ENCODE data around the gene DPM2. TPM values are rescaled to one million over a fixed set of nuclear protein-coding genes. Genes with fewer than 3 reads are reported as not detected.

DPM2 gene
- total RNA-seq, 4 donors from 2014 or later: 6.7 to 33.1 (median 15.9) TPM

- no peaks in the 10 kb centered on the region for H3K36me3 ChIP-seq
- no peaks in the 10 kb centered on the region for H3K27me3 ChIP-seq
- H3K4me3 ChIP-seq: no peak overlapping the region
- no peak overlapping the region for H3K27ac ChIP-seq
- peaks cover 0 to 7% of the 10 kb centered on the region in 2 donors for H3K4me1 ChIP-seq
- TF ChIP-seq POLR2A (IDR thresholded peaks at IDR 0.05) (no peak), CTCF (IDR thresholded peaks at IDR 0.05) (no peak)
- DNase-seq: no peak
- no peaks in the 10 kb centered on the region for H3K9me3 ChIP-seq
- intact Hi-C loops (cut with DNase I; ENCODE audit: low total_unique reads): no loop called here
These were observed 26.9 kb downstream of the DPM2 start for GRCh38 chr9:127910613-127911205.

- TF ChIP-seq POLR2A (IDR thresholded peaks at IDR 0.05) (no peak), CTCF (IDR thresholded peaks at IDR 0.05) (no peak)
- no peaks in the 10 kb centered on the region for H3K36me3 ChIP-seq
- H3K27ac ChIP-seq: no peak overlapping the region
- H3K4me3 ChIP-seq: no peak overlapping the region
- peaks cover 0 to 8% of the 10 kb centered on the region in 2 donors for H3K4me1 ChIP-seq
- DNase-seq: no peak
- no peaks in the 10 kb centered on the region for H3K9me3 ChIP-seq
- no peaks in the 10 kb centered on the region for H3K27me3 ChIP-seq
- intact Hi-C loops (cut with DNase I; ENCODE audit: low total_unique reads): no loop called here
These were observed 27.8 kb downstream of the DPM2 start for GRCh38 chr9:127909839-127910273.

- no peak for DNase-seq
- no peak overlapping the region for H3K4me3 ChIP-seq
- no peaks in the 10 kb centered on the region for H3K27me3 ChIP-seq
- no peaks in the 10 kb centered on the region for H3K36me3 ChIP-seq
- intact Hi-C loops (cut with DNase I; ENCODE audit: low total_unique reads): no loop called here
- H3K4me1 ChIP-seq: peaks cover 0 to 20% of the 10 kb centered on the region in 2 donors
- no peaks in the 10 kb centered on the region for H3K9me3 ChIP-seq
- H3K27ac ChIP-seq: no peak overlapping the region
- TF ChIP-seq CTCF (IDR thresholded peaks at IDR 0.05) (no peak), POLR2A (IDR thresholded peaks at IDR 0.05) (no peak)
These were observed 29.1 kb downstream of the DPM2 start for GRCh38 chr9:127908660-127908926.

GRCh38 chr9:127907867-127908659 lies 29.6 kb downstream of the DPM2 start:
- no peak for DNase-seq
- Histone ChIP-seq H3K27me3 (no peaks in the 10 kb centered on the region), H3K4me1 (peaks cover 0 to 23% of the 10 kb centered on the region in 2 donors), H3K27ac (no peak overlapping the region), H3K9me3 (no peaks in the 10 kb centered on the region), H3K4me3 (no peak overlapping the region), H3K36me3 (no peaks in the 10 kb centered on the region)
- intact Hi-C loops (cut with DNase I; ENCODE audit: low total_unique reads): no loop called here
- TF ChIP-seq POLR2A (IDR thresholded peaks at IDR 0.05) (no peak), CTCF (IDR thresholded peaks at IDR 0.05) (no peak)

- H3K4me3 ChIP-seq: no peak overlapping the region
- H3K36me3 ChIP-seq: no peaks in the 10 kb centered on the region
- no peaks in the 10 kb centered on the region for H3K9me3 ChIP-seq
- H3K27ac ChIP-seq: peak overlapping the region; percentile 78 to 89
- no peaks in the 10 kb centered on the region for H3K27me3 ChIP-seq
- H3K4me1 ChIP-seq: peaks cover 0 to 23% of the 10 kb centered on the region in 2 donors
- DNase-seq: peak in 1 of 2 donors; percentile 19
- TF ChIP-seq CTCF (IDR thresholded peaks at IDR 0.05) (no peak), POLR2A (IDR thresholded peaks at IDR 0.05) (no peak)
- intact Hi-C loops (cut with DNase I; ENCODE audit: low total_unique reads): no loop called here
These were observed 31.9 kb downstream of the DPM2 start for GRCh38 chr9:127905788-127906191.

Data from uterus (tissue), 4 donors.